ENCODE measurements around the gene TOX2.

TOX2 gene

GRCh38 chr20:44117296-44118184 lies 202.9 kb downstream of the TOX2 start:
- H3K4me3 ChIP-seq (ENCODE audit: insufficient read depth, low read depth, low read length, poor library complexity, severe bottlenecking), result no peak overlapping the region
- no peak for DNase-seq
- H3K27ac ChIP-seq (ENCODE audit: insufficient read depth, low read length, poor library complexity, severe bottlenecking), result no peak overlapping the region
- peaks cover 19% of the 10 kb centered on the region for H3K27me3 ChIP-seq (replicated peaks; ENCODE audit: control insufficient read depth, insufficient read depth, low read length, poor library complexity, severe bottlenecking)
- no peaks in the 10 kb centered on the region for H3K36me3 ChIP-seq (ENCODE audit: control insufficient read depth, insufficient read depth, low read length)
- no peaks in the 10 kb centered on the region for H3K9me3 ChIP-seq (ENCODE audit: control insufficient read depth, low read length)
- H3K4me1 ChIP-seq (ENCODE audit: control insufficient read depth, insufficient read depth, low read length, poor library complexity, severe bottlenecking), result no peaks in the 10 kb centered on the region

GRCh38 chr20:44118185-44119033 lies 203.8 kb downstream of the TOX2 start:
- no peaks in the 10 kb centered on the region for H3K9me3 ChIP-seq (ENCODE audit: control insufficient read depth, low read length)
- H3K4me3 ChIP-seq (ENCODE audit: insufficient read depth, low read depth, low read length, poor library complexity, severe bottlenecking), result no peak overlapping the region
- peaks cover 19% of the 10 kb centered on the region for H3K27me3 ChIP-seq (replicated peaks; ENCODE audit: control insufficient read depth, insufficient read depth, low read length, poor library complexity, severe bottlenecking)
- DNase-seq, result no peak
- H3K4me1 ChIP-seq (ENCODE audit: control insufficient read depth, insufficient read depth, low read length, poor library complexity, severe bottlenecking), result no peaks in the 10 kb centered on the region
- no peak overlapping the region for H3K27ac ChIP-seq (ENCODE audit: insufficient read depth, low read length, poor library complexity, severe bottlenecking)
- H3K36me3 ChIP-seq (ENCODE audit: control insufficient read depth, insufficient read depth, low read length), result no peaks in the 10 kb centered on the region
